ENCODE measurements around the gene MDC1. TPM values are rescaled to one million over a fixed set of nuclear protein-coding genes. Genes with fewer than 3 reads are reported as not detected.
A peak's percentile ranks its signal among the peaks of the same experiment; 100 is the strongest.

MDC1 gene
- total and polyA plus RNA-seq, 2 of the 13 experiments (the other 11 are each of a cell fraction or from before 2014, with no cell fraction given), result 8.4 to 14.0 TPM

DNA sequence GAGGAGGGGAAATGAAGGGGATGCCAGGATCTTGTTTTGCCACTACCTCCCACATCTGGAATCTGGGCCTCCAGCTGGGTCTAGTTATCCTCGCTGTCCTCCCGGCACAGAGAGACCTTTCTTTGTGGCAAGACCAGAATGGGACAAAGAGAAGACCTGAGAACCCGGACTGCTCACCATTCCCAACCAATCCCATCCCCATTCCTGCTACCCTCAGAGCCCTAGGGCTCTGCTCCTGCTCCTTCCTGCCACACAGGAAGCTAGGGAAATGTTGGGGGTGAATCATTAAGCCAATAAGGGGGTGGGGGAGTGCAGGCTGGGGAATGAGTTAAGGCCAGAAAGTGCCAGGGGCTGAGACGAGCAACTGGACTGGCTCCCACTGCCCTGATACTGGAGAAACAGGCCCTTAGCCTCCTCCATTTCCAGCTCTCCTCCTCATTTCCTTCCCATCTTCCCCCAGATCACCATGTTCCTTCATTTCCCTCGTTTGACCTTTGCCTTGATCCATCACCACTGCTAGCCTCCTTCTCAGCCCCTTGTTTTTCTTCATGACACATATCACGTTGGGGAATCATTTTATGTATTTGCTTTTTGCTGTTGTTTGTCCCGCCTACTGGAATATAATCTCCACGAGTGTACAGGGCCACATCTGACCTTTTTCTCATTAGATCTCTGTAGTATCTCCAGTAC is 31.9 kb upstream of the MDC1 start (continued):
- TF ChIP-seq ZNF644 (CRISPR knock-in tag; IDR thresholded peaks at IDR 0.05; ENCODE audit: low read depth) (0 out of 2 replicates have a peak, but pooled peaks have one; percentile 18), ZNF619 (CRISPR knock-in tag; IDR thresholded peaks at IDR 0.05) (peak; percentile 52; the same call in 1 of the 2 replicates), SUZ12 (IDR thresholded peaks at IDR 0.05; ENCODE audit: low read depth, low read length) (no peak), BRD4 (CRISPR knock-in tag; IDR thresholded peaks at IDR 0.05) (peak; percentile 53), ZFP36 (IDR thresholded peaks at IDR 0.05; ENCODE audit: borderline replicate concordance, low read depth, low read length, partially characterized antibody) (no peak), ZSCAN31 (CRISPR knock-in tag; IDR thresholded peaks at IDR 0.05; ENCODE audit: low read depth) (no peak), KDM4B (CRISPR knock-in tag; IDR thresholded peaks at IDR 0.05) (peak; percentile 15; the same call in 1 of the 2 replicates), NR2F6 (IDR thresholded peaks at IDR 0.05) (0 out of 2 replicates have a peak, but pooled peaks have one; percentile 8), NR2F6 (CRISPR knock-in tag; IDR thresholded peaks at IDR 0.05) (0 out of 2 replicates have a peak, but pooled peaks have one; percentile 31), KDM5A (IDR thresholded peaks at IDR 0.05; ENCODE audit: borderline replicate concordance, low read length) (no peak), ZNF547 (CRISPR knock-in tag; IDR thresholded peaks at IDR 0.05) (peak; percentile 60; the same call in 1 of the 2 replicates), RFXANK (CRISPR knock-in tag; IDR thresholded peaks at IDR 0.05) (no peak), ZNF7 (CRISPR knock-in tag; IDR thresholded peaks at IDR 0.05) (peak; percentile 41; the same call in 1 of the 2 replicates), TP53 (CRISPR knock-in tag; conservative IDR thresholded peaks at IDR 0.05) (no peak), SOX13 (IDR thresholded peaks at IDR 0.05) (no peak), SOX13 (CRISPR knock-in tag; conservative IDR thresholded peaks at IDR 0.05 in 1 of 2, IDR thresholded peaks at IDR 0.05 in 1 of 2) (peak in 1 of 2 experiments; percentile 38; a peak in 2 of 4 replicates), MXI1 (IDR thresholded peaks at IDR 0.05; ENCODE audit: borderline replicate concordance, low read depth, low read length) (no peak; the same call in 2 of the 3 replicates), ZC3H4 (CRISPR knock-in tag; IDR thresholded peaks at IDR 0.05; ENCODE audit: borderline replicate concordance) (no peak)
- TF ChIP-seq, protein P1, sequence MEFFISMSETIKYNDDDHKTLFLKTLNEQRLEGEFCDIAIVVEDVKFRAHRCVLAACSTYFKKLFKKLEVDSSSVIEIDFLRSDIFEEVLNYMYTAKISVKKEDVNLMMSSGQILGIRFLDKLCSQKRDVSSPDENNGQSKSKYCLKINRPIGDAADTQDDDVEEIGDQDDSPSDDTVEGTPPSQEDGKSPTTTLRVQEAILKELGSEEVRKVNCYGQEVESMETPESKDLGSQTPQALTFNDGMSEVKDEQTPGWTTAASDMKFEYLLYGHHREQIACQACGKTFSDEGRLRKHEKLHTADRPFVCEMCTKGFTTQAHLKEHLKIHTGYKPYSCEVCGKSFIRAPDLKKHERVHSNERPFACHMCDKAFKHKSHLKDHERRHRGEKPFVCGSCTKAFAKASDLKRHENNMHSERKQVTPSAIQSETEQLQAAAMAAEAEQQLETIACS (CRISPR knock-in tag; IDR thresholded peaks at IDR 0.05), result no peak
- TF ChIP-seq, protein P2, sequence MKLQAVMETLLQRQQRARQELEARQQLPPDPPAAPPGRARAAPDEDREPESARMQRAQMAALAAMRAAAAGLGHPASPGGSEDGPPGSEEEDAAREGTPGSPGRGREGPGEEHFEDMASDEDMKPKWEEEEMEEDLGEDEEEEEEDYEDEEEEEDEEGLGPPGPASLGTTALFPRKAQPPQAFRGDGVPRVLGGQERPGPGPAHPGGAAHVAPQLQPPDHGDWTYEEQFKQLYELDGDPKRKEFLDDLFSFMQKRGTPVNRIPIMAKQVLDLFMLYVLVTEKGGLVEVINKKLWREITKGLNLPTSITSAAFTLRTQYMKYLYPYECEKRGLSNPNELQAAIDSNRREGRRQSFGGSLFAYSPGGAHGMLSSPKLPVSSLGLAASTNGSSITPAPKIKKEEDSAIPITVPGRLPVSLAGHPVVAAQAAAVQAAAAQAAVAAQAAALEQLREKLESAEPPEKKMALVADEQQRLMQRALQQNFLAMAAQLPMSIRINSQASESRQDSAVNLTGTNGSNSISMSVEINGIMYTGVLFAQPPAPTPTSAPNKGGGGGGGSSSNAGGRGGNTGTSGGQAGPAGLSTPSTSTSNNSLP (IDR thresholded peaks at IDR 0.05; ENCODE audit: low read depth, low read length), result no peak; the same call in 1 of the 2 replicates
- TF ChIP-seq, protein P3, sequence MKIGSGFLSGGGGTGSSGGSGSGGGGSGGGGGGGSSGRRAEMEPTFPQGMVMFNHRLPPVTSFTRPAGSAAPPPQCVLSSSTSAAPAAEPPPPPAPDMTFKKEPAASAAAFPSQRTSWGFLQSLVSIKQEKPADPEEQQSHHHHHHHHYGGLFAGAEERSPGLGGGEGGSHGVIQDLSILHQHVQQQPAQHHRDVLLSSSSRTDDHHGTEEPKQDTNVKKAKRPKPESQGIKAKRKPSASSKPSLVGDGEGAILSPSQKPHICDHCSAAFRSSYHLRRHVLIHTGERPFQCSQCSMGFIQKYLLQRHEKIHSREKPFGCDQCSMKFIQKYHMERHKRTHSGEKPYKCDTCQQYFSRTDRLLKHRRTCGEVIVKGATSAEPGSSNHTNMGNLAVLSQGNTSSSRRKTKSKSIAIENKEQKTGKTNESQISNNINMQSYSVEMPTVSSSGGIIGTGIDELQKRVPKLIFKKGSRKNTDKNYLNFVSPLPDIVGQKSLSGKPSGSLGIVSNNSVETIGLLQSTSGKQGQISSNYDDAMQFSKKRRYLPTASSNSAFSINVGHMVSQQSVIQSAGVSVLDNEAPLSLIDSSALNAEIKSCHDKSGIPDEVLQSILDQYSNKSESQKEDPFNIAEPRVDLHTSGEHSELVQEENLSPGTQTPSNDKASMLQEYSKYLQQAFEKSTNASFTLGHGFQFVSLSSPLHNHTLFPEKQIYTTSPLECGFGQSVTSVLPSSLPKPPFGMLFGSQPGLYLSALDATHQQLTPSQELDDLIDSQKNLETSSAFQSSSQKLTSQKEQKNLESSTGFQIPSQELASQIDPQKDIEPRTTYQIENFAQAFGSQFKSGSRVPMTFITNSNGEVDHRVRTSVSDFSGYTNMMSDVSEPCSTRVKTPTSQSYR (CRISPR knock-in tag; IDR thresholded peaks at IDR 0.05; ENCODE audit: borderline replicate concordance), result peak; percentile 67; the same call in 1 of the 2 replicates
- TF ChIP-seq, protein P4, sequence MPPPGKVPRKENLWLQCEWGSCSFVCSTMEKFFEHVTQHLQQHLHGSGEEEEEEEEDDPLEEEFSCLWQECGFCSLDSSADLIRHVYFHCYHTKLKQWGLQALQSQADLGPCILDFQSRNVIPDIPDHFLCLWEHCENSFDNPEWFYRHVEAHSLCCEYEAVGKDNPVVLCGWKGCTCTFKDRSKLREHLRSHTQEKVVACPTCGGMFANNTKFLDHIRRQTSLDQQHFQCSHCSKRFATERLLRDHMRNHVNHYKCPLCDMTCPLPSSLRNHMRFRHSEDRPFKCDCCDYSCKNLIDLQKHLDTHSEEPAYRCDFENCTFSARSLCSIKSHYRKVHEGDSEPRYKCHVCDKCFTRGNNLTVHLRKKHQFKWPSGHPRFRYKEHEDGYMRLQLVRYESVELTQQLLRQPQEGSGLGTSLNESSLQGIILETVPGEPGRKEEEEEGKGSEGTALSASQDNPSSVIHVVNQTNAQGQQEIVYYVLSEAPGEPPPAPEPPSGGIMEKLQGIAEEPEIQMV (CRISPR knock-in tag; IDR thresholded peaks at IDR 0.05; ENCODE audit: low read depth), result no peak

All from HepG2 (cell line).